ENCODE data around the gene DOCK11. TPM values are rescaled to one million over a fixed set of nuclear protein-coding genes. Genes with fewer than 3 reads are reported as not detected.

The DOCK11 gene
- total and polyA plus RNA-seq, 2 donors (not counting 1 experiment from before 2014, with no cell fraction given) = 40.1 to 85.3 TPM

- H3K9ac ChIP-seq (ENCODE audit: insufficient read depth, low read length) = no peak overlapping the region
Observed at GRCh38 chrX:118520216-118521206, 24.9 kb downstream of the DOCK11 start.

GRCh38 chrX:118521435-118521834 is 25.8 kb downstream of the DOCK11 start:
- Histone ChIP-seq H3K79me2 (ENCODE audit: control insufficient read depth, insufficient read depth, low read length) (peaks cover 19% of the 10 kb centered on the region), H4K20me1 (ENCODE audit: control insufficient read depth, extremely low read depth, insufficient read depth, low read length) (no peaks in the 10 kb centered on the region), H2AFZ (ENCODE audit: low read length) (no peak overlapping the region), H3K27me3 (ENCODE audit: control insufficient read depth, insufficient read depth, low read length) (no peaks in the 10 kb centered on the region), H3K4me3 (replicated peaks in 1 of 4; ENCODE audit: control extremely low read depth in 1 of 4, insufficient read depth in 1 of 4, low read depth in 3 of 4, low read length in 4 of 4) (peak overlapping the region in 1 of 4 experiments; percentile 8), H3K36me3 (ENCODE audit: control insufficient read depth, insufficient read depth, low read length) (no peaks in the 10 kb centered on the region), H3K9ac (ENCODE audit: insufficient read depth, low read length) (no peak overlapping the region), H3K9me3 (ENCODE audit: control insufficient read depth, insufficient read depth, low read depth, low read length) (no peaks in the 10 kb centered on the region), H3K4me1 (ENCODE audit: control insufficient read depth, extremely low read depth, insufficient read depth, low read length) (peaks cover 14% of the 10 kb centered on the region), H3K27ac (ENCODE audit: insufficient read depth, low read length) (peak overlapping the region; percentile 92), H3K4me2 (ENCODE audit: extremely low read depth, insufficient read depth, low read length) (peak overlapping the region; percentile 84)
- DNase-seq (ENCODE audit: low read depth in 2 of 2) = peak; percentile 61 to 81
- TF ChIP-seq CTCF (conservative IDR thresholded peaks at IDR 0.05 in 1 of 2, IDR thresholded peaks at IDR 0.05 in 1 of 2; ENCODE audit: low read depth in 1 of 2, low read length in 2 of 2) = no peak
- no peak for TF ChIP-seq EZH2 (IDR thresholded peaks at IDR 0.05; ENCODE audit: low read length, missing control alignments)

More at GRCh38 chrX:118520216-118521206, 24.9 kb downstream of the DOCK11 start:
- DNase-seq (ENCODE audit: low read depth in 2 of 2) = peak; percentile 69 to 91
- Histone ChIP-seq H4K20me1 (ENCODE audit: control insufficient read depth, extremely low read depth, insufficient read depth, low read length) (no peaks in the 10 kb centered on the region), H3K27ac (ENCODE audit: insufficient read depth, low read length) (peak overlapping the region; percentile 92), H3K27me3 (ENCODE audit: control insufficient read depth, insufficient read depth, low read length) (no peaks in the 10 kb centered on the region), H3K79me2 (ENCODE audit: control insufficient read depth, insufficient read depth, low read length) (peaks cover 21% of the 10 kb centered on the region), H3K9me3 (ENCODE audit: control insufficient read depth, insufficient read depth, low read depth, low read length) (no peaks in the 10 kb centered on the region), H3K4me1 (ENCODE audit: control insufficient read depth, extremely low read depth, insufficient read depth, low read length) (peaks cover 11% of the 10 kb centered on the region), H2AFZ (ENCODE audit: low read length) (no peak overlapping the region), H3K36me3 (ENCODE audit: control insufficient read depth, insufficient read depth, low read length) (no peaks in the 10 kb centered on the region), H3K4me3 (replicated peaks in 1 of 4; ENCODE audit: control extremely low read depth in 1 of 4, insufficient read depth in 1 of 4, low read depth in 3 of 4, low read length in 4 of 4) (peak overlapping the region in 2 of 4 experiments; percentile 21 to 22), H3K4me2 (ENCODE audit: extremely low read depth, insufficient read depth, low read length) (peak overlapping the region; percentile 84)
- TF ChIP-seq CTCF (conservative IDR thresholded peaks at IDR 0.05 in 1 of 2, IDR thresholded peaks at IDR 0.05 in 1 of 2; ENCODE audit: low read depth in 1 of 2, low read length in 2 of 2) (no peak), EZH2 (IDR thresholded peaks at IDR 0.05; ENCODE audit: low read length, missing control alignments) (no peak)

GRCh38 chrX:118522230-118522926 is 26.8 kb downstream of the DOCK11 start:
- TF ChIP-seq EZH2 (IDR thresholded peaks at IDR 0.05; ENCODE audit: low read length, missing control alignments) (no peak), CTCF (conservative IDR thresholded peaks at IDR 0.05 in 1 of 2, IDR thresholded peaks at IDR 0.05 in 1 of 2; ENCODE audit: low read depth in 1 of 2, low read length in 2 of 2) (no peak)
- Histone ChIP-seq H3K27me3 (ENCODE audit: control insufficient read depth, insufficient read depth, low read length) (no peaks in the 10 kb centered on the region), H3K36me3 (ENCODE audit: control insufficient read depth, insufficient read depth, low read length) (no peaks in the 10 kb centered on the region), H3K4me1 (ENCODE audit: control insufficient read depth, extremely low read depth, insufficient read depth, low read length) (peaks cover 14% of the 10 kb centered on the region), H3K4me3 (replicated peaks in 1 of 4; ENCODE audit: control extremely low read depth in 1 of 4, insufficient read depth in 1 of 4, low read depth in 3 of 4, low read length in 4 of 4) (no peak overlapping the region), H3K9me3 (ENCODE audit: control insufficient read depth, insufficient read depth, low read depth, low read length) (no peaks in the 10 kb centered on the region), H2AFZ (ENCODE audit: low read length) (no peak overlapping the region), H3K79me2 (ENCODE audit: control insufficient read depth, insufficient read depth, low read length) (peaks cover 16% of the 10 kb centered on the region), H3K27ac (ENCODE audit: insufficient read depth, low read length) (peak overlapping the region; percentile 28), H3K4me2 (ENCODE audit: extremely low read depth, insufficient read depth, low read length) (peak overlapping the region; percentile 29), H3K9ac (ENCODE audit: insufficient read depth, low read length) (no peak overlapping the region), H4K20me1 (ENCODE audit: control insufficient read depth, extremely low read depth, insufficient read depth, low read length) (no peaks in the 10 kb centered on the region)
- no peak for DNase-seq (ENCODE audit: low read depth in 2 of 2)

Measured in fibroblast of lung (primary cell).